Measurements from ENCODE around the gene ATG3.
"Not testable (repeated sequence)": the region's sequence is repeated elsewhere in the genome, so short reads cannot be mapped to it uniquely, and the experiment has no call there.

Gene ATG3

GRCh38 chr3:112561734-112562529 lies at the start of gene ATG3, which contains the start of gene SLC35A5:
Gene ATG3, minus strand, starts transcription at chr3:112561962. Its CDS starts 434 bp downstream, at chr3:112561528.
Gene SLC35A5, plus strand, starts transcription at chr3:112562045. Its CDS starts 1,359 bp downstream, at chr3:112563404.
- DNase-seq (ENCODE audit: low read depth in 2 of 2), result peak; percentile 98

- no peak for DNase-seq (ENCODE audit: low read depth in 2 of 2)
Observed at GRCh38 chr3:112610121-112610520, 48.4 kb upstream of the ATG3 start.

- DNase-seq (ENCODE audit: low read depth in 2 of 2), result no peak
Observed at GRCh38 chr3:112607863-112608262, 46.1 kb upstream of the ATG3 start.

- DNase-seq (ENCODE audit: low read depth in 2 of 2), result no peak
Observed at GRCh38 chr3:112606098-112606497, 44.3 kb upstream of the ATG3 start.

GRCh38 chr3:112605285-112605684 lies 43.5 kb upstream of the ATG3 start:
- no peak for DNase-seq (ENCODE audit: low read depth in 2 of 2)

- no peak for DNase-seq (ENCODE audit: low read depth in 2 of 2)
Observed at GRCh38 chr3:112604536-112604935, 42.8 kb upstream of the ATG3 start.

GRCh38 chr3:112602217-112602838 lies 40.6 kb upstream of the ATG3 start:
- no peak for DNase-seq (ENCODE audit: low read depth in 2 of 2)

- DNase-seq (ENCODE audit: low read depth in 2 of 2), result no peak
Observed at GRCh38 chr3:112598731-112599130, 37.0 kb upstream of the ATG3 start.

- no peak for DNase-seq (ENCODE audit: low read depth in 2 of 2)
Observed at GRCh38 chr3:112597945-112598344, 36.2 kb upstream of the ATG3 start.

GRCh38 chr3:112594856-112595255 lies 33.1 kb upstream of the ATG3 start:
- DNase-seq (ENCODE audit: low read depth in 2 of 2), result no peak

GRCh38 chr3:112593258-112593657 lies 31.5 kb upstream of the ATG3 start:
- DNase-seq (ENCODE audit: low read depth in 2 of 2), result no peak

- no peak for DNase-seq (ENCODE audit: low read depth in 2 of 2)
Observed at GRCh38 chr3:112587336-112587735, 25.6 kb upstream of the ATG3 start.

GRCh38 chr3:112585782-112586181 lies 24.0 kb upstream of the ATG3 start:
- DNase-seq (ENCODE audit: low read depth in 2 of 2), result no peak

- DNase-seq (ENCODE audit: low read depth in 2 of 2), result no peak
Observed at GRCh38 chr3:112583105-112583504, 21.3 kb upstream of the ATG3 start.

- no peak for DNase-seq (ENCODE audit: low read depth in 2 of 2)
Observed at GRCh38 chr3:112582244-112582874, 20.6 kb upstream of the ATG3 start.

- DNase-seq (ENCODE audit: low read depth in 2 of 2), result no peak
Observed at GRCh38 chr3:112579697-112580096, 17.9 kb upstream of the ATG3 start.

GRCh38 chr3:112579232-112579631 lies 17.5 kb upstream of the ATG3 start:
- DNase-seq (ENCODE audit: low read depth in 2 of 2), result no peak

GRCh38 chr3:112572701-112573100 lies 10.9 kb upstream of the ATG3 start:
- DNase-seq (ENCODE audit: low read depth in 2 of 2), result no peak

GRCh38 chr3:112569265-112569664 lies 7.5 kb upstream of the ATG3 start:
- DNase-seq (ENCODE audit: low read depth in 2 of 2), result no peak

GRCh38 chr3:112568642-112569041 lies 6.9 kb upstream of the ATG3 start:
- DNase-seq (ENCODE audit: low read depth in 2 of 2), result no peak

GRCh38 chr3:112564940-112565305 lies 3.2 kb upstream of the ATG3 start:
- no peak for DNase-seq (ENCODE audit: low read depth in 2 of 2)

- not testable (repeated sequence) for DNase-seq (ENCODE audit: low read depth in 2 of 2)
Observed at GRCh38 chr3:112564247-112564939, 2.6 kb upstream of the ATG3 start.

- peak in 1 of 2 donors; percentile 78 for DNase-seq (ENCODE audit: low read depth in 2 of 2)
Observed at GRCh38 chr3:112561484-112561733, 353 bp downstream of the ATG3 start.

Data from stimulated activated CD8-positive, alpha-beta memory T cell treated with anti-CD3 and anti-CD28 coated beads, Interleukin-7, amount 100 ng/mL, for 4 hours (primary cell).